ENCODE data around the gene SLC25A24.
"Not testable (repeated sequence)": the region's sequence is repeated elsewhere in the genome, so short reads cannot be mapped to it uniquely, and the experiment has no call there.

SLC25A24 gene

DNA sequence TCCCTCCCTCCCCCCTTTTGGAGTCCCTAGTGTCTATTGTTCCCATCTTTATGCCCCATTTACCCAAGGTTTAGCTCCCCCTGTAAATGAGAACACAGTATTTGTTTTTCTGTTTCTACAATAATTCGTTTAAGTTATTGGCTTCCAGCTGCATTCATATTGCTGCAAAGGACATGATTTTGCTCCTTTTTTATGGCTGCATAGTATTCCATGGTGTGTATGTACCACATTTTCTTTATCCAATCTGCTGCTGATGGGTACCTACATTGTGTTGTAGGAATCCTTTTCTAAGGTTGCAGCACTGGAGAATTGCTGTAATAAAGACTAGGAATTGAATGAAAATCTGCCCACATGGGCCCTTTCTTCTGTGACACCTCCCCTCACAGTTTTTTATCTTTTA lies 6.8 kb downstream of the SLC25A24 start:
- DNase-seq = no peak

DNA sequence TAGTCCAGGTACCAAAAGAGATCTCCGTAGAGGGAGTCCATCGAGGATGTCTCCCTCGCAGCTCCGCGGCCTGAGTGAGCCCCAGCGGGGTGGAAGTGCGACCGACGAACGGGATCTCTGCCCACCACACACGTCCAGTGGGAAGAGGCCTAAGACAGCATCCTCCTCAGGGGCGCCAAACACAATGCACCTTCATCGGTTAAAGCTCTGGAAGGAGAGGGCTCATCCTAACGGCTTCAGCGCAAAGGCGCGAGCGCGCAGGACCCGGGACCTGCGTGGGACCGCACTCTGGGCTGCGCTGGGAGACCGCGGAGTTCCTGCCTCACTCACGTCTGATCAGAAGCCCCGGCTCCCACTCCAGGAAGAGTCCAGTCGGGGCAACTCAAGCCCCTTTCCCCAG lies 7.6 kb downstream of the SLC25A24 start:
- DNase-seq = no peak

DNA sequence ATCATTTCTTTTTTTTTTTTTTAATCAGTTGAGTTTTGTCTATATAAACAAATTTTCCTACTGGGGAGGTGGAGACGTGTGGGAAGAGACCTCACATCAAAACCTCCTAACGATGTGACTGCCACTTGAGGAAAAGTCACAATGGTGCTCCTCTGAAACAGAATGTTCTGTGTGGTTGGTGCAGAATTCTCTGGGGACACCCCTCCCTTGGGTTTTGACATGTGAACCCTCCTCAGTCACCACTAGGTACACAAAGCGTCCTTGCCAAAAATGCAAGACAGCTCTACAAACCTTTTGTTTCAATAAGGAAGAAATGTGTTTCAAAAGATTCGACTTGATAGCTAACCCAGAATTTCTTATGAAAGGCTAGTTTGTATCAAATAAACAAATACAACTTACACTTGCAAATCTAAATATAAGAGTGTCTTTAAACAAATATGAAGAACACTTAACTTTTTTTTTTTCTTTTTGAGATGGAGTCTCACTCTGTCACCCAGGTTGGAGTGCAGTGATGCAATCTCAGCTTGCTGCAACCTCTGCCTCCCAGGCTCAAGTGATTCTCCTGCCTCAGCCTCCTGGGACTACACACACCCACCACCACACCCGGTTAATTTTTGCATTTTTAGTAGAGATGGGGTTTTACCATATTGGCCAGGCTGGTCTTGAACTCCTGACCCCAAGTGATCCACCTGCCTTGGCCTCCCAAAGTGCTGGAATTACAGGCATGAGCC lies 9.3 kb downstream of the SLC25A24 start:
- no peak for DNase-seq

DNA sequence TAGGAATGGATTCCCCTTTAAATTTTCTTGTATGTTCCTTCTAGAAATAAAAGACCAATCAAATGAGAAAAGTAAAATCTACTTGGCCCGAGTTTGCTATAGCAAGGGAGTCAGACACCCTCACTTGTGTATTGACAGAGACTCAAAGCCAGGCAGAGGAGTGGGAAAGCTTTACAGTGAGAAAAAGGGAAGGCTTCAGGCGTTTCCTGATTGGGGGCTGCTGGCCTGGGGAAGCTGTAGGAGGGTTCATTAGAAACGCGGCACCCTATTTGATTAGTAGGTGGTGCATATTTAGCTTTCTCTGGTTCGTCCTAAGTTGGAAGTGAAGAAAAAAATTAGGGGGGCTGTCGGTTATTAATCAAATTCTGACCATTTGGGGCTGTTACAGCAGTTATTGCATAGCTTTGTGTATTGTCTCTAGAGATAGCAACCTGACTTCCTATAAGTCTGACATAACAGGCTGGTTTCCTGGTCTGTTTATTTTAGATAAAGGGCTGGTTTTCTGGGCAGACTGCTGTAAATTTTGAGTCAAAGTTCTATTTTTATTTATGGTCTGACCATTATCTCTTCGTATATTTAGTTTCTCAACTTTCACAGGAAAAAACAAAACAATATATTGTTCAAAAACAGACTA lies 10.0 kb downstream of the SLC25A24 start:
- DNase-seq = no peak

DNA sequence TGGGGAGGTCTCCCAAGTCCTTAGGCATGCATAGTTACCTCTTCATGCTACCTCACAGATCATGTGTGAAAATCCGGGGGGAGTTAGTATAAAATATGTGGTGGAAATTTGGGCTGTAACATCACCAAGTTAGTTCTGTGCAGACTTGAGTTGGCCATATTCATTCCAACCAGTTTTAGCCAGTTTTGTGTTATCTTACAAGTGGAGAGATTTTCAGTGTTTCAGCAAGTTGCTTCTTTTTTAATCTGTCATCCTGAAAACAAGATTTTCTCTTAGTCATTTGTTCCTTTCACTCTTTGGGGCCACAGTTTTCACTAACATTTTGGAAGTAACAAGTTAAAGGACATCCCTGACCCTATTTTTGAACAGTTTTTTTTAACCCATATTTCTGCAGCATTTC lies 11.3 kb downstream of the SLC25A24 start:
- DNase-seq = no peak

DNA sequence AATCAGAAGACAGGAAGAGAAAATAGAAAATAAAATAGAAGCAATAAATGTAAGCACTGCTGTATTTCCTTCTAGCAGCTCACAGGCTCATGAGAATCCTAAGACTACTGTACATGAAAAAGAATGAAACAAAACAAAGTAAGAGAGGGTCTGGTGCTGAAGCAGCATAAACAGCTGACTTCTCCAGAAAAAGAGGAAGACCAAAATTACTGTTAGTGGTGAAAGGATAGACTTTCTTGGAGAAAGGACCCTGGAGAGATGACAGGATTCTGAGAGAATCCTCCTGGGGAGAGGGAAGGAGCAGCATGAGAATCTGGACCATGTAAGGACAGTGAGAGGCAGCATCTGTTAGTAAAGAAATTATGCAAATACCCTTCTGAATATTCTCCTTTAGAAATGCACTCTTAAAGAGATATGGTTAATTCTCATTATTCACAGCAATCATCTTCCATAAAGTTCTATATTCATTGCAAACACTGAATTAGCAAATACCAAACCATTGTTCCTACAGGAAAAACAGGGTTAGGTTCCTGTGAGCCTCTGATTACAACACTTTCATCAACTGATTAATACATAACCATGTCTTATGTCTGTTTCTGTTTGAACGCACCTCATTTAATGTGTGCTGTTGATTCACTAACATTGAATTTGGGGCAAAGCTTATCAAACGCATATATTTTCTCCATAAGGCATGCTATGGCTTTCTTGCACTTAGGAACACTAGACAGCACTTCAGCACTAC lies 17.0 kb downstream of the SLC25A24 start:
- DNase-seq = peak; percentile 6 to 67

DNA sequence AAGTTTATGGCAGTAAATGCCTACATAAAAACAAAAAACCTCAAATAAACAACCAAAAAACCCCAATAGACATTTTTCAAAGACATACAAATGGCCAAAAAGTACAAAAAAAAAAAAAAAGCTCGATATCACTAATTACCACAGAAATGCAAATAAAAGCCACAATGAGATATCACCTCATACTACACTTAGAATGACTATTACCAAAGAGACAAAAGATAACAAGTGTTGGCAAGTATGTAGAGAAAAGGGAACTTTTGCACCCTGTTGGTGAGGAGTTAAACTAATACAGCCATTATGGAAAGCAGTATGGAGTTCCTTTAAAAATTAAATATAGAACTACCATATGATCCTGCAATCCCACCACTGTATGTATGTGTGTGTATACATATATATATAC lies 21.1 kb downstream of the SLC25A24 start:
- no peak for DNase-seq

DNA sequence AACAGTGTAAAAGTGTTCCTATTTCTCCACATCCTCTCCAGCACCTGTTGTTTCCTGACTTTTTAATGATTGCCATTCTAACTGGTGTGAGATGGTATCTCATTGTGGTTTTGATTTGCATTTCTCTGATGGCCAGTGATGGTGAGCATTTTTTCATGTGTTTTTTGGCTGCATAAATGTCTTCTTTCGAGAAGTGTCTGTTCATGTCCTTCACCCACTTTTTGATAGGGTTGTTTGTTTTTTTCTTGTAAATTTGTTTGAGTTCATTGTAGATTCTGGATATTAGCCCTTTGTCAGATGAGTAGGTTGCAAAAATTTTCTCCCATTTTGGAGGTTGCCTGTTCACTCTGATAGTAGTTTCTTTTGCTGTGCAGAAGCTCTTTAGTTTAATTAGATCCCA lies 37.7 kb downstream of the SLC25A24 start:
- DNase-seq = not testable (repeated sequence)

DNA sequence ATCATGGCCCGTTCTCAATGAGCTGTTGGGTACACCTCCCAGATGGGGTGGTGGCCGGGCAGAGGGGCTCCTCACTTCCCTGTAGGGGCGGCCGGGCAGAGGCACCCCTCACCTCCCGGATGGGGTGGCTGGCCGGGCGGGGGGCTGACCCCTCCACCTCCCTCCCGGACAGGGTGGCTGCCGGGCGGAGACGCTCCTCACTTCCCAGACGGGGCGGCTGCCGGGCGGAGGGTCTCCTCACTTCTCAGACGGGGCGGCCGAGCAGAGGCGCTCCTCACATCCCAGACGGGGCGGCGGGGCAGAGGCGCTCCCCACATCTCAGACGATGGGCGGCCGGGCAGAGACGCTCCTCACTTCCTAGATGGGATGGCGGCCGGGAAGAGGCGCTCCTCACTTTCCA lies 40.2 kb downstream of the SLC25A24 start:
- DNase-seq = not testable (repeated sequence)

DNA sequence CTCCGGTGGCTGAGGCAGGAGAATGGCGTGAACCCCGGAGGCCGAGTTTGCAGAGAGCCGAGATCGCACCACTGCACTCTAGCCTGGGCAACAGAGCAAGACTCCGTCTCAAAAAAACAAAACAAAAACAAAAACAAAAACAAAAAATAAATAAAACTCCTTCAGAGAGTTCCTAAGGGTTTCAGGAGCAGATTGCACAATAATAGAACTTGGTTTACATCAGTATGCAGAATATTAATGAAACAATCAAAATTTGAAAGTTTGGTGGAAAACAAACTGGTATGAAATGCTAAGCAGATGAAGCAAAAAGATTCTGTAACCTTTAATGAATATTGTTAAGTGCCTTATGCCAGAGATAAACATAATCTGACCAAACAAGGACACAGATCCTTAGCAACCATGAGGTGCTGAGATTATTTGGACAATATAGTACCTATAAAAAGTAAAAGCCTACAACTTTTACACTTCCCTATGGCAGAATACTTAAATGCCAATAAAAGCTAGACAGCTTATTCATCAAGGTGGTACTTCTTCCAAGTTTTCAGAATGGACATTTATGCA lies 41.2 kb downstream of the SLC25A24 start:
- no peak for DNase-seq

DNA sequence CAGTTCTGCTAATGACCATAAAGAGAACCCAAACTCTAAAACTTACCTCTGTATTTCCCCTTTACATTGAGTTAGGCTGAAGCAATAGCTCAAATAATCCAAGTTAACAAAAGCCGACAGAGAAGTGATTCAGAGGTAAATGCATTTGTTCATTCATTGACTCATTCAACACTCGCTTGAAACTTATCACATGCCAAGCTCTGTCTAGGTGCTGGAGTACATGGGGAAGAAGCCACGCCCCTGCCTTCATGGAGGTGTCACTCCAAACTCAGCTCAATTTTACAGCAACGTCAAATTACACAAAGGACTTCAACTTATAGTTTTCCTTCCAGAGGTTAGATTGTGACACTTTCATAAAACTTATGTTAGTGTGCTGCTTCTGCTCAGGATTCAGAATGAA lies 45.8 kb downstream of the SLC25A24 start:
- no peak for DNase-seq

DNA sequence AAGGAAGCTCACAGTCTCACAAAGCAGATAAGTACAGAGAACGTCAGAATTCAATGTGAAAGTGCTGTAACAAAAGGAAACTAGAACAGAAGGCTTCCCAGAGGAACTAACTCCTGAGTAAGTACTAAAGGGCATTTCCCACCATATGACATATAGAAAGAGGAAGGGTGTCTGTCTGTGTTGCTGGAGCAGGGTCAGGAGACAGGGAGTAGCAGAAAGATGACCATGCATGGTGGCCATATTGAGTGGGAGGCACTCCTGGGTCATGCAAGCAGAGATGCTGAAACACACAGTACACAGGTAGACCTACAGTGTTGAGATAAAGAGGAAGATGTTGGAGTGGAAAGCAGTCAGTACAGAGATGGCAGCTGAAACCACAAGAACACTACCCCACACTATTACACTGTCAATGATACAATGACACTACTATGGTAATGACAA lies 47.3 kb downstream of the SLC25A24 start:
- no peak for DNase-seq

DNA sequence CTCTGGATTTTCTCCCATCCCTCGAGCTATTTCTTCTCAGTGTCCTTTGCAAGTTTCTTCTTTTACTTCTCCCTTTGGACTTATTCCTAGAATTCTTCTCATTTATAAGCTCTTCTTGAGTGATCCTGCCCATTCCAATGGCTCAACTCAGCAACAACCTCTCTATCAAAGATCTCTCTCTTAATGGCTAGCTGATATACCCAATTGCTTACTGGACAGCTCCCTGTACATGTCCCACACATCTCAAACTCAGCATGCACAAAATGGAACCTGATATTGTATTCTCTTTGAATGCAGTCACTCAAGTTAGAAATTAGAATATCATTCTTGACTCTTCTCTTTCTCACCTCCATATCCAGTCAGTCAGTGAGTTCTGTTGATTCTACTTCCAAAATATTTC lies 48.6 kb downstream of the SLC25A24 start:
- DNase-seq = no peak

DNA sequence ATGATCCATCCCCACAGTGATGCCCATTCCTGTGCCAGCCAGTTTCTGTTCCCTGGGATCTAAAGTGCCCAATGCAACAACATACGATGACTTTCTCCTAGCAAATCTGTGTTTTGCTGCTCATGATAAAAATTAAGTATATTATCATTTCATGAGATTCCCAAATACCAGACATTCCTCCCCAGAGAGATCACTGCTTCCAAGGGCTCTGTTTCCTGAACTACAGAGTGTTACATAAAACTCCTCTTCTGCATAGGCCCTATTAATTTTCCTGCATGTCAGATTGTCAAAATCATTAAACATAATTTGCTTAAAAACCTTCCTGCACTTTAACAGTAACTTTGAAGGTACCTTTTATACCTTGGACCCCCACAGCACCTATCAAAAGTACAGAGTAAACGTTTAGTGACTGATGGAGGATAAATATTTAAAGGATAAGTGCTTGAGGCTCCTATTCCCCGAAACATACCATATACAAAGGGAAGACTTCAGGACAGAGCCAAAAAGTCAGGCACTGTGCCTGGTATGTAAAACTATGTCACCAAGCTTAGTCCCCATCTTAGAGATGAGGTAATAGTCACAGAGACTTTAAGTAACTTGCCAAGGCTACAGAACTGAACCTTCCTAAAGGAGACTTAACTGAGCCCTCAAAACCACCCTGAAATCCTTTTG lies 50.2 kb downstream of the SLC25A24 start:
- no peak for DNase-seq

DNA sequence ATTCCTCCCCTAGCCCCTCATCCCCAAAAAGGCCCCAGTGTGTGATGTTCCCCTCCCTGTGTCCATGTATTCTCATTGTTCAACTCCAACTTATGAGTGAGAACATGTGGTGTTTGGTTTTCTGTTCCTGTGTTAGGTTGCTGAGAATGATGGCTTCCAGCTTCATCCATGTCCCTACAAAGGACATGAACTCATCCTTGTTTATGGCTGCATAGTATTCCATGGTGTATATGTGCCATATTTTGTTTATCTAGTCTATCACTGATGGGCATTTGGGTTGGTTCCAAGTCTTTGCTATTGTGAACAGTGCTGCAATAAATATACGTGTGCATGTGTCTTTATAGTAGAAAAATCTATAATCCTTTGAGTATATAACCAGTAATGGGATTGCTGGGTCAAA lies 55.6 kb downstream of the SLC25A24 start:
- not testable (repeated sequence) for DNase-seq

DNA sequence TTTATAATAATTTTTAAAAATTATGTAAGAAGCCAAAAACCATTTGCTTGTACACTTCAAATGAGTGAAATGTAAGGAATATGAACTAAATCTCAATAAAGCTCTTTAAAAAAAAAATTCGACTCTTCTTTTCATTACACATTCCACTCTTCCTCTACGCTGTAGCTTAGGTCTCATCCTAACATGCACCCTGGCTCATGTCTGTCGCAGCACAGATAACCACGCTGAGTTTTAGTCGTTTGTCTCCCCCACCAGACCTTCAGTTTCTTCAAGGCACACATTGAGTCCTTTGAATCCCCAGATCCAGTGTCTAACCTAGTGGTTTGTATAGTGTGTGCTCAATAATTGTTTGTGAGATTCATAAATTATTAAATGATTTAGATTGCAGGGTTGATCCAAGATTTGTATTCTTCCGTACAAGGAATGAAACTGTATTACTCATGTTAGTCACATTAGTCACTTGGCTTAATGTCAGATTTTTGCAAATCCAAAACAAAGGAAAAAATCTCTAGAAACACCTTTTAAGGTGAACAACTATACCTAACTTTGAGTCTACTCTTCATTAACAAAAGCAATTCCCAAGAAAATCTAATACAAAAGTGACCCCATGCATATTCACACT lies 57.3 kb downstream of the SLC25A24 start:
- DNase-seq = no peak

DNA sequence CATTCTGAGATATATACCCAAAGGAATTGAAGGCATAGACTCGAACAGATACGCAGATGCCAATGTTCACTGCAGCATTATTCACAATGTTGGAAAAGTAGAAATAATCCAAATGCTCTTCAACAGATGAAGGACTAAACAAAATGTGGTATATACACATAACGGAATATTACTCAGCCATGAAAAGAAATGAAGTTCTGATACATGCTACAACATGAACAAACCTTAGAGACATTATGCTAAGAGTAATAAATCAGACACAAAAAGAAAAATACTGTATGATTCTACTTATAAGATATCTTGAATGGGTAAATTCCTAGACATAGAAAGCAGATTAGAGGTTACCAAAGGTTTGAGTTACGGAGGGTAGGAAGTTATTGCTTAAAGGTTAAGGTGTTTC lies 57.9 kb downstream of the SLC25A24 start:
- DNase-seq = no peak

DNA sequence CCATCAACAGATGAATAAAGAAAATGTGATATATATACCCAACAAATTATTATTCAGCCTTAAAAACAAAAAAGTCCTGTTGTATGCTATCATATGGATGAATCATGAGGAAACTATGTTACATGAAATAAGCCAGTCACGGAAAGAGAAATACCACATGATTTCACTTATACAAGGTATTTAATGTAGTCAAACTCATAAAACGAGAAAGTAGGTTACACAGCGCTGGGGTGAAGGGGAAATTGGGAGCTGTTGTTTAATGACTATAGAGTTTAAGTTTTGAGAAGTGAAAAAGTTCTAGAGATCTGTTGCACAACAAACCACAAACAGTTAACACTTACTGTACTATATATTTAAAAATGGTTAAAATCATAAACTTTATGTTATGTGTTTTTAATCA lies 58.5 kb downstream of the SLC25A24 start:
- no peak for DNase-seq

DNA sequence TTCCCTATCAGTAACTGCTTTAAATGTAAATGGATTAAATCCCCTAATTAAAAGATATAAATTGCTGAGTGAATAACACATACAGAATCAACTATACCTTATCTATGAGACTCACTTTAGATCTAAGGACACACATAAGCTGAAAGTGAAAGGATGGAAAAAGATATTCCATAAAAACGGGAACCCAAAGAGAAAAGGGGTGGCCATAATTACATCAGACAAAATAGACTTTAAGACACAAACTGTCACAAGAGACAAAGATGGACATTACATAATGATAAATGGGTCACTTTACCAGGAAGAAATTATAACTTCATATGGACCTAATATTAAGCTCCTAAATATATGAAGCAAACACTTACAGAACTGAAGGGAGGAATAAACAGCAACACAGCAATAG lies 59.2 kb downstream of the SLC25A24 start:
- DNase-seq = no peak

DNA sequence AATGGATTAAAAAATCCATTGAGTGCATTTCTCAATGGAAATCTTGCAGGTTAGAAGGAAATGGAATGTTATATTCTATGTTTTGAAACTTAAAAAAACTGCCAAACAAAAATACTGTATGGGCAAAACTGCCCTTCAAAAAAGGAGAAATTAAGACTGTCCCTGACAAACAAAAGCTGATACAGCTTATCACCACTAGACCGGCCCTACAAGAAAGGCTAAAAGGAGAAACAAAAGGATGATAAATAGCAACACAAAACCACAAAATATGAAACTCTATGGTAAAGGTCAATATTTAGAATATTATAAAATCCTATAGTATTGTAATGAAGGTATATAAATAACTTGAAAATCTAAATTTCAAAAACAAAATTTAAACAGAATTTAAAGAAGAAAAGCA lies 60.0 kb downstream of the SLC25A24 start:
- DNase-seq = no peak

DNA sequence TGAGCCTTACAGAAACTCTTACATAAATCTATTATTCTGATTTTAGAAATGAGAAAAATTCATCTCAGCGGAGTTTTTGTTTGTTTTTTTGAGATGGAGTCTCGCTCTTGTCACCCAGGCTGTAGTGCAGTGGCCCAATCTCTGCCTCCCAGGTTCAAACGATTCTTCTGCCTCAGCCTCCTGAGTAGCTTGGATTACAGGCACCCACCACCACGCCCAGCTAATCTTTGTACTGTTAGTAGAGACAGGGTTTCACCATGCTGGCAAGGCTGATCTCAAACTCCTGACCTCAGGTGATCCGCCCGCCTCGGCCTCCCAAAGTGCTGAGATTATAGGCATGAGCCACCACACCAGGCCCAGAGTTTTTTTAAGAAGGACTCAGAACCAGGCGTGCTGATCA lies 60.6 kb downstream of the SLC25A24 start:
- not testable (repeated sequence) for DNase-seq

DNA sequence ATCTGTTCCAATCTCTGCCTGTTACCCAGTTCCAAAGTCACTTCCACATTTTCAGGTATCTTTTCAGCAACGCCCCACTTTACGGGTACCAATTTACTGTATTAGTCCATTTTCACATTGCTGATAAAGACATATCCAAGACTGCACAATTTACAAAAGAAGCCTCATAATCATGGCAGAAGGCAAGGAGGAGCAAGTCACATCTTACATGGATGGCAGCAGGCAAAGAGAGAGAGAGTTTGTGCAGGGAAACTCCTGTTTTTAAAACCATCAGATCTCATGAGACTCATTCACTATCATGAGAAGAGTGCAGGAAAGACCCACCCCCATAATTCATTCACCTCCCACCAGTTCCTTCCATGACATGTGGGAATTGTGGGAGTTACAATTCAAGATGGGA lies 67.0 kb downstream of the SLC25A24 start:
- DNase-seq = not testable (repeated sequence)

DNA sequence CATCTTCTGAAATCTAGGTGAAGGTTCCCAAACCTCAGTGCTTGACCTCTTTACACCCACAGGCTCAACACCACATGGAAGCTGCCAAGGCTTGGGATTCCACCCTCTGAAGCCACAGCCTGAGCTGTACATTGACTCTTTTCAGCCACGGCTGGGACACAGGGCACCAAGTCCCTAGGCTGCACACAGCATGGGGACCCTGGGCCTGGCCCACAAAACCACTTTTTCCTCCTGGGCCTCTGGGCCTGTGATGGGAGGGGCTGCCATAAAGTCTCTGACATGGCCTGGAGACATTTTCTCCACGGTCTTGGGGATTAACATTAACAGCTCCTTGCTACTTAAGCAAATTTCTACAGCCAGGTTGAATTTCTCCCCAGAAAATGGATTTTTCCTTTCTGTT lies 67.8 kb downstream of the SLC25A24 start:
- not testable (repeated sequence) for DNase-seq

Data from NCI-H526 (cell line).